Transverse colon (tissue), 4 donors: Measurements from ENCODE around the gene PTGFR. TPM values are rescaled to one million over a fixed set of nuclear protein-coding genes. Genes with fewer than 3 reads are reported as not detected.

ENCODE experiments used
- DNase-seq: peaks from one replicate; pipeline ENCODE4 v3.0.0-alpha.2; 2019
- H3K27ac ChIP-seq, 4 donors: fragments of 200-600 bp; sonication (generic); 2 replicates each; pipeline ENCODE4 v1.5.1; 2016 to 2018; ENCODE audit warnings: inconsistent platforms in 4 of 4
- H3K27me3 ChIP-seq: fragments of 200-600 bp; sonication (generic); 2 replicates; pipeline ENCODE4 v1.5.1; 2017; ENCODE audit warnings: inconsistent platforms
- H3K36me3 ChIP-seq, 4 donors: fragments of 200-600 bp; sonication (generic); 2 replicates each; pipeline ENCODE4 v1.5.1; 2017 to 2019; ENCODE audit warnings: inconsistent platforms in 4 of 4
- H3K4me1 ChIP-seq, 4 donors: fragments of 200-600 bp; sonication (generic); 2 replicates each; pipeline ENCODE4 v1.5.1; 2017 to 2020; ENCODE audit warnings: inconsistent platforms in 4 of 4
- H3K4me3 ChIP-seq, 4 donors: fragments of 200-600 bp; sonication (generic); 1 replicate in 1 of 4; 2 replicates in 3 of 4; pipeline versions ENCODE4 v1.5.1 to v1.6.1; 2017 to 2019; ENCODE audit warnings: inconsistent platforms in 4 of 4
- H3K9me3 ChIP-seq, 2 donors: fragments of 200-600 bp; sonication (generic); 2 replicates each; pipeline ENCODE4 v1.5.1; 2017 to 2019; ENCODE audit warnings: inconsistent platforms in 2 of 2
- EP300 ChIP-seq: sonication (generic); formaldehyde crosslinking; IDR thresholded peaks from one replicate; pipeline ENCODE4 v1.6.1; 2017; ENCODE audit warnings: antibody characterized with exemption, low read depth
- POLR2A ChIP-seq: fragments of 450-650 bp; IDR thresholded peaks from one replicate; pipeline ENCODE4 v1.6.1; 2016; ENCODE audit warnings: antibody characterized with exemption, mild to moderate bottlenecking, moderate library complexity
- POLR2AphosphoS5 ChIP-seq, 3 donors: sonication (generic); formaldehyde crosslinking; IDR thresholded peaks; one replicate each; pipeline ENCODE4 v1.6.1; 2016; ENCODE audit warnings: antibody characterized with exemption in 3 of 3
- WGBS, 2 donors: methylation state at CpG; one replicate each; pipeline ENCODE4 v1.1.5; 2018; ENCODE audit warnings: low coverage in 1 of 2; 5-methylcytosine and 5-hydroxymethylcytosine counted together
- in situ Hi-C, 4 donors: fragments of 200-750 bp; cut with MboI; loops; one replicate each; pipeline versions ENCODE4 v1.15.0 to v1.15.1; 2017; ENCODE audit warnings: low sequenced_read_pairs in 3 of 4, low pct_ligation_motif_present in 1 of 4, low pct_unique_long_range_greater_than_20kb in 1 of 4
- intact Hi-C: fragments of 100-400 bp; cut with DNase I; formaldehyde crosslinking; loops from one replicate; pipeline ENCODE4 v1.15.1; 2023; ENCODE audit warnings: low total_unique reads
- total RNA-seq, 4 donors: library from RNA; depleted of rRNA; stranded (reverse); fragments of >200 nt; gene quantifications; one replicate each; pipeline ENCODE4 v1.1.0, GENCODE V29; 2016
- TF ChIP-seq, protein P1 (sequence below), 5 experiments: fragments of 200-600 bp in 3 of 5; fragments of 450-650 bp in 2 of 5; sonication (generic) in 3 of 5; IDR thresholded peaks; 1 replicate in 2 of 5; 2 replicates in 3 of 5; pipeline ENCODE4 v1.5.1; 2016 to 2017; ENCODE audit warnings: antibody characterized with exemption in 5 of 5, inconsistent platforms in 3 of 5, mild to moderate bottlenecking in 2 of 5, moderate library complexity in 1 of 5

Gene PTGFR
- total RNA-seq, 4 donors from 2014 or later, result 0.40 to 4.1 (median 0.97) TPM

DNA sequence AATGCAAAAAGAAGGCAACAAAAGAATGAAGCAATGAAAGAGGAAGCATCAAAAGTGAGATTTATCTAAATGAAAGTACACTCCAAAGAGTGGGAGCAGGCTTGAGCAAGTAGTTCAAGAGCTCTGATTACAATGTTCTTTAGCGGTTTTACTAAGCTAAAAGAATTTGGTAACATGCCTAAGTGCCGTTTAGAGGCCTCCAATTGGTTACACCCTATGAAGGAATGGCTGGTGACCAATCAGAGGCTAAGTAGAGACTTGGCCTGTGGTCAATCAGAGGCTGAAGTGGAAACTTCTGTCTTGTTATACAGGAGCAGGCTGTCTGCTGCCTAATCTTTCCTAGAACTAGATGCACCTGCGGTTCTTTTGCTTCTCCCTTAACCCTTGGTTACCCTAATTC, 59.1 kb downstream of the PTGFR start:
- DNase-seq, result no peak
- intact Hi-C loops, result no loop called here
- Histone ChIP-seq H3K36me3 (no peaks in the 10 kb centered on the region), H3K9me3 (peaks cover 4 to 7% of the 10 kb centered on the region in 2 donors), H3K27me3 (no peaks in the 10 kb centered on the region), H3K4me1 (no peaks in the 10 kb centered on the region), H3K4me3 (no peak overlapping the region), H3K27ac (no peak overlapping the region)
- TF ChIP-seq POLR2A (no peak), POLR2AphosphoS5 (IDR thresholded peaks at IDR 0.05) (no peak), EP300 (no peak)
- TF ChIP-seq, protein P1, sequence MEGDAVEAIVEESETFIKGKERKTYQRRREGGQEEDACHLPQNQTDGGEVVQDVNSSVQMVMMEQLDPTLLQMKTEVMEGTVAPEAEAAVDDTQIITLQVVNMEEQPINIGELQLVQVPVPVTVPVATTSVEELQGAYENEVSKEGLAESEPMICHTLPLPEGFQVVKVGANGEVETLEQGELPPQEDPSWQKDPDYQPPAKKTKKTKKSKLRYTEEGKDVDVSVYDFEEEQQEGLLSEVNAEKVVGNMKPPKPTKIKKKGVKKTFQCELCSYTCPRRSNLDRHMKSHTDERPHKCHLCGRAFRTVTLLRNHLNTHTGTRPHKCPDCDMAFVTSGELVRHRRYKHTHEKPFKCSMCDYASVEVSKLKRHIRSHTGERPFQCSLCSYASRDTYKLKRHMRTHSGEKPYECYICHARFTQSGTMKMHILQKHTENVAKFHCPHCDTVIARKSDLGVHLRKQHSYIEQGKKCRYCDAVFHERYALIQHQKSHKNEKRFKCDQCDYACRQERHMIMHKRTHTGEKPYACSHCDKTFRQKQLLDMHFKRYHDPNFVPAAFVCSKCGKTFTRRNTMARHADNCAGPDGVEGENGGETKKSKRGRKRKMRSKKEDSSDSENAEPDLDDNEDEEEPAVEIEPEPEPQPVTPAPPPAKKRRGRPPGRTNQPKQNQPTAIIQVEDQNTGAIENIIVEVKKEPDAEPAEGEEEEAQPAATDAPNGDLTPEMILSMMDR (IDR thresholded peaks at IDR 0.05), result no peak
- in situ Hi-C loops, result no loop called here
- WGBS, 2 donors, result 62 to 67% methylated on average over 3 of the region's 3 CpGs

DNA sequence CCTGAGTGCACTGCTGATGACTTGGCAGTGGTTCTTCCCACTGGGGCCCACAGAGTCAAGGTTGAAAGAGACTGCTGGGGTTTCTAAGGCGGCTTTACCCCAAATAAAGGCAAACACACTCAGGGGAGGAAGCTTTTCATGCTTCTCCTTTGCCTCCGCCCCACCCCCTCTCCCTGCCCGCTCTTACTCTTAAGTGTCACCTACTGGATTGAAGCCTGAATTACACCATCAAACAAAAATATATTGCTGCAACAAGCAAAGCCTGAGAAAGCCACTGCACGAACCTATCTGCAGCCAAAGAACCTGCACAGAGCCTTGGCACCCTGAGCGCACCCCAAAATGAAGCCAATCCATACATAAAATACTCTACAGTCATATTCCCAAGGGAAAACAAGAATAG, 63.1 kb downstream of the PTGFR start:
- 83 to 100% methylated on average over 2 to 5 of the region's 5 CpGs for WGBS, 2 donors
- peaks cover 5 to 7% of the 10 kb centered on the region in 2 donors for H3K9me3 ChIP-seq
- in situ Hi-C loops, result no loop called here
- no peaks in the 10 kb centered on the region for H3K27me3 ChIP-seq
- intact Hi-C loops, result no loop called here
- H3K27ac ChIP-seq, result no peak overlapping the region
- DNase-seq, result no peak
- H3K4me3 ChIP-seq, result no peak overlapping the region
- H3K4me1 ChIP-seq, result no peaks in the 10 kb centered on the region
- TF ChIP-seq, protein P1 (IDR thresholded peaks at IDR 0.05), result no peak
- no peak for TF ChIP-seq POLR2A
- no peak for TF ChIP-seq EP300
- TF ChIP-seq POLR2AphosphoS5 (IDR thresholded peaks at IDR 0.05), result no peak
- H3K36me3 ChIP-seq, result no peaks in the 10 kb centered on the region

DNA sequence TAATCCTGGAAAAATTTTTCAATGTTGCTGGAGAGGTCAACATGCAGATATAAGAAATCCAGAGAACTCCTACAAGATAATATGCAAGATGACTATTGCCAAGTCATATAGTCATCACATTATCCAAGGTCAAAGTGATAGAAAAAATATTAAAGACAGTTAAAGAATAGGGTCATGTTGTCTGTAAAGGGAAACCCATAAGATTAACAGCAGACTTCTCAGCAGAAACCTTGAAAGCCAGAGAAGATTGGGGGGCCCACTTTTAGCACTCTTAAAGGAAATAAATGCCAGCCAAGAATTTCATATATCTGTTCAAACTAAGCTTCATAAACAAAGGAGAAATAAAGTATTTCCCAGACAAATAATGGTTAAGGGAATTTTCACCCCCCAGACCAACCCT, 64.1 kb downstream of the PTGFR start:
- TF ChIP-seq POLR2A (no peak), POLR2AphosphoS5 (IDR thresholded peaks at IDR 0.05) (no peak), EP300 (no peak)
- TF ChIP-seq, protein P1 (IDR thresholded peaks at IDR 0.05), result no peak
- DNase-seq, result no peak
- Histone ChIP-seq H3K36me3 (no peaks in the 10 kb centered on the region), H3K27ac (no peak overlapping the region), H3K4me1 (no peaks in the 10 kb centered on the region), H3K4me3 (no peak overlapping the region), H3K27me3 (no peaks in the 10 kb centered on the region), H3K9me3 (peaks cover 3 to 5% of the 10 kb centered on the region in 2 donors)
- intact Hi-C loops (no loop called here), in situ Hi-C loops (no loop called here)

DNA sequence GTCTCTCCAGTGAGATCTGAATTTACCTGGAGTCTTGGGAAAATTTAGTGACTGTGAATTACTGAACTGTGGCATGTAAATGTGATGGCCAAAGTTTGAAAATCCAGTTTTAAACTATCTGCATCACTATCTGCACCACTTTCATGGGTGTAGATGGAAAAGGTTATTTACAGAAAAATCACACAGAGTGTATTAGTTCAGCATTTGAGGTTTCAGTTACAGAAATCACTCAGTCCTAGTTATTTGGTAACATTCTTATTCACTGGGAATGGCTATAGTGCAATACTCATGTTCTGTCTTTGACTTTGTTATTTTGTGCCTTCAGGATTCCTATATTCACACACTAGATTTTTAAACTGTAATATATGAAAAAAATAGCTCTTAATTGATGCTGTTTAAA, 68.9 kb downstream of the PTGFR start:
- no peaks in the 10 kb centered on the region for H3K4me1 ChIP-seq
- in situ Hi-C loops, result no loop called here
- H3K27ac ChIP-seq, result no peak overlapping the region
- intact Hi-C loops, result no loop called here
- no peak for DNase-seq
- peaks cover 0 to 3% of the 10 kb centered on the region in 2 donors for H3K9me3 ChIP-seq
- no peaks in the 10 kb centered on the region for H3K27me3 ChIP-seq
- H3K4me3 ChIP-seq, result no peak overlapping the region
- no peaks in the 10 kb centered on the region for H3K36me3 ChIP-seq
- TF ChIP-seq EP300, result no peak
- TF ChIP-seq POLR2AphosphoS5 (IDR thresholded peaks at IDR 0.05), result no peak
- TF ChIP-seq POLR2A, result no peak
- TF ChIP-seq, protein P1 (IDR thresholded peaks at IDR 0.05), result no peak
